SK-N-SH treated with all-trans-retinoic acid at 6 μM for 48 hours (cell line): ENCODE results near the gene HECTD4.
A peak's percentile ranks its signal among the peaks of the same experiment; 100 is the strongest.

Experiments
- ATAC-seq: fragments of 200-7000 bp; cut with Tn5 transposase; 3 replicates; pipeline ENCODE4 v1.9.1; 2020; ENCODE audit warnings: mild to moderate bottlenecking, moderate library complexity
- ARNTL ChIP-seq: fragments of 450-650 bp; formaldehyde crosslinking; IDR thresholded peaks from 2 replicates; pipeline ENCODE4 v1.5.0; 2020; ENCODE audit warnings: low read depth, mild to moderate bottlenecking, moderate library complexity, borderline replicate concordance
- BACH2 ChIP-seq: fragments of 250-450 bp; sonication (Bioruptor Pico); IDR thresholded peaks from 2 replicates; pipeline ENCODE4 v1.9.0; 2021; ENCODE audit warnings: mild to moderate bottlenecking, borderline replicate concordance
- CSDC2 ChIP-seq: fragments of 250-450 bp; sonication (Bioruptor Pico); IDR thresholded peaks from 2 replicates; pipeline ENCODE4 v1.5.0; 2020; ENCODE audit warnings: mild to moderate bottlenecking, moderate library complexity
- ESRRG ChIP-seq: fragments of 250-450 bp; sonication (Bioruptor Pico); IDR thresholded peaks from 2 replicates; pipeline ENCODE4 v1.6.1; 2021; ENCODE audit warnings: mild to moderate bottlenecking
- GLIS3 ChIP-seq: fragments of 250-450 bp; sonication (Bioruptor Pico); IDR thresholded peaks from 2 replicates; pipeline ENCODE4 v1.5.0; 2020; ENCODE audit warnings: mild to moderate bottlenecking, moderate library complexity
- ISL1 ChIP-seq: fragments of 250-450 bp; sonication (Bioruptor Pico); IDR thresholded peaks from 2 replicates; pipeline ENCODE4 v2.1.2; 2022; ENCODE audit warnings: mild to moderate bottlenecking, moderate library complexity
- PPARA ChIP-seq: fragments of 250-450 bp; sonication (Bioruptor Pico); IDR thresholded peaks from 2 replicates; pipeline ENCODE4 v1.5.0; 2020; ENCODE audit warnings: mild to moderate bottlenecking, borderline replicate concordance
- SNAI2 ChIP-seq: fragments of 250-450 bp; sonication (Bioruptor Pico); IDR thresholded peaks from 2 replicates; pipeline ENCODE4 v1.5.0; 2020; ENCODE audit warnings: mild to moderate bottlenecking, moderate library complexity
- TCF4 ChIP-seq: fragments of 250-450 bp; sonication (Bioruptor Pico); IDR thresholded peaks from 2 replicates; pipeline ENCODE4 v1.8.0; 2021; ENCODE audit warnings: mild to moderate bottlenecking, moderate library complexity, borderline replicate concordance
- TOX ChIP-seq: fragments of 250-450 bp; sonication (Bioruptor Pico); IDR thresholded peaks from 2 replicates; pipeline ENCODE4 v1.8.0; 2021; ENCODE audit warnings: mild to moderate bottlenecking, moderate library complexity, borderline replicate concordance
- ZC3H10 ChIP-seq: fragments of 250-450 bp; sonication (Bioruptor Pico); IDR thresholded peaks from 2 replicates; pipeline ENCODE4 v1.5.1; 2021; ENCODE audit warnings: mild to moderate bottlenecking, moderate library complexity
- ZFP3 ChIP-seq: fragments of 250-450 bp; sonication (Bioruptor Pico); IDR thresholded peaks from 2 replicates; pipeline ENCODE4 v1.5.0; 2020; ENCODE audit warnings: mild to moderate bottlenecking, moderate library complexity
- ZFP30 ChIP-seq: fragments of 450-650 bp; formaldehyde crosslinking; IDR thresholded peaks from 2 replicates; pipeline ENCODE4 v1.5.0; 2022; ENCODE audit warnings: mild to moderate bottlenecking, moderate library complexity
- ZNF565 ChIP-seq: fragments of 450-650 bp; formaldehyde crosslinking; conservative IDR thresholded peaks from 2 replicates; pipeline ENCODE4 v1.5.0; 2020; ENCODE audit warnings: low read depth, mild to moderate bottlenecking, moderate library complexity
- ZNF70 ChIP-seq: fragments of 450-650 bp; formaldehyde crosslinking; IDR thresholded peaks from 2 replicates; pipeline ENCODE4 v1.5.0; 2020; ENCODE audit warnings: mild to moderate bottlenecking, moderate library complexity
- TF ChIP-seq, protein P1 (sequence below): fragments of 250-450 bp; sonication (Bioruptor Pico); IDR thresholded peaks from 2 replicates; pipeline ENCODE4 v1.5.1; 2020; ENCODE audit warnings: low read depth, mild to moderate bottlenecking, moderate library complexity
- TF ChIP-seq, protein P2 (sequence below): fragments of 250-450 bp; sonication (Bioruptor Pico); IDR thresholded peaks from 2 replicates; pipeline ENCODE4 v1.5.1; 2021; ENCODE audit warnings: mild to moderate bottlenecking, moderate library complexity
- TF ChIP-seq, protein P3 (sequence below): fragments of 250-450 bp; sonication (Bioruptor Pico); IDR thresholded peaks from 2 replicates; pipeline ENCODE4 v1.8.0; 2021; ENCODE audit warnings: low read depth, mild to moderate bottlenecking, moderate library complexity, borderline replicate concordance
- TF ChIP-seq, protein P4 (sequence below): fragments of 250-450 bp; sonication (Bioruptor Pico); IDR thresholded peaks from 2 replicates; pipeline ENCODE4 v1.5.0; 2020; ENCODE audit warnings: mild to moderate bottlenecking, moderate library complexity

The HECTD4 gene

DNA sequence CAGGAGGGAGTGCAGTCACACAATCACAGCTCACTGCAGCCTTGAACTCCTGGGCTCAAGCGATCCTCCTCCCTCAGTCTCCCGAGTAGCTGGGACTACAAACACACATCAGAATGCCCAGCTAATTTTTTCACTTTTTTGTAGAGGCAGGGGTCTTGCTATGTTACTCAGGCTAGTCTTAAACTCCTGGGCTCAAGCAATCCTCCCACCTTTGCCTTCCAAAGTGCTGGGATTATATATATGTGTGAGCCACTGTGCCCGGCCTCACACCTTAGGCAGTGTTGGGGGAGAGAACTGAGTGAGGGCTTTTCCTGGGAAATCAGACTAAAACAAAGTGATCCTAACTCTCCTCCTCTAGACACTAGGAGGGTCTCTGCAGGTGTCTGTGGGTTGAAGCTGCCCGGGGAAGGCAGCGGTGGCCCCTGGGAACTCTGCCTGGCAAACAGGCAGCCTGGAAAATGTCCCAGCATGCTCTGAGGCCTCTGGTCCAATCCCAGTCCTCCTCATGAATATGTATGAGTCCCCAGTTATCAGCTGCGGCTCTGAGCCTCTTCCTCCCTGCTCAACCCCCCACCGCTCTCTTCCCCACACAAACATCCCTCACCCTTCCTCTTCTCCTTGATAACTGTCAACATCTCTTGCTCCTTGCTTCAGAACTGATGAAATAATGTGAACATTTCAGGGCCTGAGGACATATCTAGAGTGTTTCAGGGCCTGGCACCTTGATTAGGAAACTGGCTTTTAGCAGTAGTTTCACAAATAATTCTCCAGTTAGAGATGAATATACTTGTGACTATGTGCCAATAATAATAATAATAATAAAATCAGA is 265.8 kb downstream of the HECTD4 start:
- ATAC-seq: peak; percentile 88
- TF ChIP-seq TCF4 (no peak), CSDC2 (CRISPR knock-in tag) (no peak), SNAI2 (CRISPR knock-in tag) (no peak), ZNF565 (CRISPR knock-in tag) (no peak), TOX (CRISPR knock-in tag) (no peak), ZNF70 (CRISPR knock-in tag) (no peak)
- TF ChIP-seq, protein P1, sequence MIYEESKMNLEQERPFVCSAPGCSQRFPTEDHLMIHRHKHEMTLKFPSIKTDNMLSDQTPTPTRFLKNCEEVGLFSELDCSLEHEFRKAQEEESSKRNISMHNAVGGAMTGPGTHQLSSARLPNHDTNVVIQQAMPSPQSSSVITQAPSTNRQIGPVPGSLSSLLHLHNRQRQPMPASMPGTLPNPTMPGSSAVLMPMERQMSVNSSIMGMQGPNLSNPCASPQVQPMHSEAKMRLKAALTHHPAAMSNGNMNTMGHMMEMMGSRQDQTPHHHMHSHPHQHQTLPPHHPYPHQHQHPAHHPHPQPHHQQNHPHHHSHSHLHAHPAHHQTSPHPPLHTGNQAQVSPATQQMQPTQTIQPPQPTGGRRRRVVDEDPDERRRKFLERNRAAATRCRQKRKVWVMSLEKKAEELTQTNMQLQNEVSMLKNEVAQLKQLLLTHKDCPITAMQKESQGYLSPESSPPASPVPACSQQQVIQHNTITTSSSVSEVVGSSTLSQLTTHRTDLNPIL (CRISPR knock-in tag): no peak
- TF ChIP-seq, protein P2, sequence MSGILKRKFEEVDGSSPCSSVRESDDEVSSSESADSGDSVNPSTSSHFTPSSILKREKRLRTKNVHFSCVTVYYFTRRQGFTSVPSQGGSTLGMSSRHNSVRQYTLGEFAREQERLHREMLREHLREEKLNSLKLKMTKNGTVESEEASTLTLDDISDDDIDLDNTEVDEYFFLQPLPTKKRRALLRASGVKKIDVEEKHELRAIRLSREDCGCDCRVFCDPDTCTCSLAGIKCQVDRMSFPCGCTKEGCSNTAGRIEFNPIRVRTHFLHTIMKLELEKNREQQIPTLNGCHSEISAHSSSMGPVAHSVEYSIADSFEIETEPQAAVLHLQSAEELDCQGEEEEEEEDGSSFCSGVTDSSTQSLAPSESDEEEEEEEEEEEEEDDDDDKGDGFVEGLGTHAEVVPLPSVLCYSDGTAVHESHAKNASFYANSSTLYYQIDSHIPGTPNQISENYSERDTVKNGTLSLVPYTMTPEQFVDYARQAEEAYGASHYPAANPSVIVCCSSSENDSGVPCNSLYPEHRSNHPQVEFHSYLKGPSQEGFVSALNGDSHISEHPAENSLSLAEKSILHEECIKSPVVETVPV: no peak
- TF ChIP-seq, protein P3, sequence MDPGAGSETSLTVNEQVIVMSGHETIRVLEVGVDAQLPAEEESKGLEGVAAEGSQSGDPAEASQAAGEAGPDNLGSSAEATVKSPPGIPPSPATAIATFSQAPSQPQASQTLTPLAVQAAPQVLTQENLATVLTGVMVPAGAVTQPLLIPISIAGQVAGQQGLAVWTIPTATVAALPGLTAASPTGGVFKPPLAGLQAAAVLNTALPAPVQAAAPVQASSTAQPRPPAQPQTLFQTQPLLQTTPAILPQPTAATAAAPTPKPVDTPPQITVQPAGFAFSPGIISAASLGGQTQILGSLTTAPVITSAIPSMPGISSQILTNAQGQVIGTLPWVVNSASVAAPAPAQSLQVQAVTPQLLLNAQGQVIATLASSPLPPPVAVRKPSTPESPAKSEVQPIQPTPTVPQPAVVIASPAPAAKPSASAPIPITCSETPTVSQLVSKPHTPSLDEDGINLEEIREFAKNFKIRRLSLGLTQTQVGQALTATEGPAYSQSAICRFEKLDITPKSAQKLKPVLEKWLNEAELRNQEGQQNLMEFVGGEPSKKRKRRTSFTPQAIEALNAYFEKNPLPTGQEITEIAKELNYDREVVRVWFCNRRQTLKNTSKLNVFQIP (CRISPR knock-in tag): no peak
- TF ChIP-seq, protein P4, sequence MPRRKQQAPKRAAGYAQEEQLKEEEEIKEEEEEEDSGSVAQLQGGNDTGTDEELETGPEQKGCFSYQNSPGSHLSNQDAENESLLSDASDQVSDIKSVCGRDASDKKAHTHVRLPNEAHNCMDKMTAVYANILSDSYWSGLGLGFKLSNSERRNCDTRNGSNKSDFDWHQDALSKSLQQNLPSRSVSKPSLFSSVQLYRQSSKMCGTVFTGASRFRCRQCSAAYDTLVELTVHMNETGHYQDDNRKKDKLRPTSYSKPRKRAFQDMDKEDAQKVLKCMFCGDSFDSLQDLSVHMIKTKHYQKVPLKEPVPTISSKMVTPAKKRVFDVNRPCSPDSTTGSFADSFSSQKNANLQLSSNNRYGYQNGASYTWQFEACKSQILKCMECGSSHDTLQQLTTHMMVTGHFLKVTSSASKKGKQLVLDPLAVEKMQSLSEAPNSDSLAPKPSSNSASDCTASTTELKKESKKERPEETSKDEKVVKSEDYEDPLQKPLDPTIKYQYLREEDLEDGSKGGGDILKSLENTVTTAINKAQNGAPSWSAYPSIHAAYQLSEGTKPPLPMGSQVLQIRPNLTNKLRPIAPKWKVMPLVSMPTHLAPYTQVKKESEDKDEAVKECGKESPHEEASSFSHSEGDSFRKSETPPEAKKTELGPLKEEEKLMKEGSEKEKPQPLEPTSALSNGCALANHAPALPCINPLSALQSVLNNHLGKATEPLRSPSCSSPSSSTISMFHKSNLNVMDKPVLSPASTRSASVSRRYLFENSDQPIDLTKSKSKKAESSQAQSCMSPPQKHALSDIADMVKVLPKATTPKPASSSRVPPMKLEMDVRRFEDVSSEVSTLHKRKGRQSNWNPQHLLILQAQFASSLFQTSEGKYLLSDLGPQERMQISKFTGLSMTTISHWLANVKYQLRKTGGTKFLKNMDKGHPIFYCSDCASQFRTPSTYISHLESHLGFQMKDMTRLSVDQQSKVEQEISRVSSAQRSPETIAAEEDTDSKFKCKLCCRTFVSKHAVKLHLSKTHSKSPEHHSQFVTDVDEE (CRISPR knock-in tag): no peak

DNA sequence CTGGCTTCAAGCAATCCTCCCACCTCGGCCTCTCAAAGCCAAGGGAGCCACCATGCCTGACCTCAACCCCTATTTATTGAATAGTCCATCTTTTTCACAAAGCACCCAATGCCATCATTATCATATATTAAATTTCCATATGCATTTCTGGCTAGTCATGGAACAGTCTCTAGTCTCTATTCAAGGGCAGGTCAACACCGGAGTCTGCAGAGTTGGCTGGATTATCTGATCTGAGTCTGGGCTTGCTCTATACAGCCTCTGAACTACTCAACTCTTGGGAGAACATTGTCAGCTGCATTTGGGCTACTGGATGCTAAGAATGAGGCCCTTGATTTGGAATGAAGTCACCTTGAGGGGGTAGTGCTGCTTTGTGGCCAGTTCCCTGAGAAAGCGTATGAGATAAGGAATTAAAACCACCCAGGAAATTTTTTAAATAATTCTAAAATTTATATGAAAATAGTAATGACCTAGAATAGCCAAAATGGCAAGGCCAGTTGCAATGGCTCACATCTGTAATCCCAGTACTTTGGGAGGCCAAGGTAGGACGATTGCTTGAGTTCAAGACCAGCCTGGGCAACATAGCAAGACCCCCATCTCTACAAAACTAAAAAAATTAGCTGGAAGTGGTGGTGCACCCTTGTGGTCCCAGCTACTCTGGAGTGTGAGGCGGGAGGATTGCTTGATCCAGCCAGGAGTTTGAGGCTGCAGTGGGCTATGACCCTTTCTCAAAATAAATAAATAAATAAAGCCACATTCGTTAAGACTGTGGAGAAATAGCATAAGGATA is 266.8 kb downstream of the HECTD4 start:
- no peak for TF ChIP-seq BACH2
- no peak for TF ChIP-seq ESRRG
- TF ChIP-seq CSDC2 (CRISPR knock-in tag): no peak
- no peak for TF ChIP-seq TCF4
- TF ChIP-seq ZNF565 (CRISPR knock-in tag): no peak
- no peak for TF ChIP-seq SNAI2 (CRISPR knock-in tag)
- no peak for ATAC-seq

DNA sequence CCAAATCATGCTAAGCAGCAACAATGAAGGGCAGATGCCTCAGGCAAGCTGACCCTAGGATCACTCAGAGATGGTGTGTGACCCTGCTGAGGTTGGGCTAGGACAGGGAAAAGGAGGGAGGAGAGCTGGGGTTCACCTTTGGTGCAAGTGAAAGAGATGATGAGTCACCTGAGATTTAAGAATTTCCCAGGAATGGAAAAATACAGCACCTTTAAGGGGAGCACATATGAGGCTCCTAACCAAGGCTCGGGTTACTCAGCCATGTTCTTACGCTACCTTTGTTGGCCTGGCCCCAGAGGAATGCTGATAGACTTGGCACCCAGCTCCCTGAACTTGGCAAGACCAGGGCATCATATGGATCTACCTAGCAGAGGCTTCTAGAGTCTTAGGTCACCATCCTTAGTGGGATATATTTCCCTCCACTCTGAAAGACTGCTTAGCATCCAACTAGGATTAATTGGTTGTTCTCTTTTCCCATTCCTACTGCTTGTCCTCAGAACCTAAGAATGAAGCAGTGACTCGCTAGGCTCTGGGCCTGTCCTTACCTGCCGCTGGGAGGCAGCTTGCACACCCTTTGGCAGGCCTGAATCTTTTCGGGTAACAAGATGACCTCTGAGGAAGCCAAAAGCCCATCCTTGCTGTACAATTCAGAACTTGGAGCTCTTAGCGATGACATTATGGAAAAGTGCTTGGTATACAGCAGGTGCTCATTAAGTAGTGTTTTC is 269.7 kb downstream of the HECTD4 start:
- no peak for ATAC-seq
- TF ChIP-seq CSDC2 (CRISPR knock-in tag) (no peak), ZFP30 (no peak), SNAI2 (CRISPR knock-in tag) (no peak), BACH2 (no peak), ZC3H10 (CRISPR knock-in tag) (no peak), ISL1 (CRISPR knock-in tag) (no peak), ZFP3 (no peak), ARNTL (CRISPR knock-in tag) (no peak), PPARA (CRISPR knock-in tag) (no peak), TOX (CRISPR knock-in tag) (no peak), GLIS3 (CRISPR knock-in tag) (no peak), TCF4 (no peak)
- TF ChIP-seq, protein P1 (CRISPR knock-in tag): no peak
- TF ChIP-seq, protein P4 (CRISPR knock-in tag): no peak
- TF ChIP-seq, protein P2: no peak
